T-helper 1 cell (primary cell): ENCODE data around the gene PLPP7.
A peak's percentile ranks its signal among the peaks of the same experiment; 100 is the strongest.
"Not testable (repeated sequence)": the region's sequence is repeated elsewhere in the genome, so short reads cannot be mapped to it uniquely, and the experiment has no call there.

Experiments used
- DNase-seq, 5 donors: peaks; one replicate each; pipeline ENCODE4 v3.0.0-alpha.2; 2012 to 2020

Gene PLPP7

DNA sequence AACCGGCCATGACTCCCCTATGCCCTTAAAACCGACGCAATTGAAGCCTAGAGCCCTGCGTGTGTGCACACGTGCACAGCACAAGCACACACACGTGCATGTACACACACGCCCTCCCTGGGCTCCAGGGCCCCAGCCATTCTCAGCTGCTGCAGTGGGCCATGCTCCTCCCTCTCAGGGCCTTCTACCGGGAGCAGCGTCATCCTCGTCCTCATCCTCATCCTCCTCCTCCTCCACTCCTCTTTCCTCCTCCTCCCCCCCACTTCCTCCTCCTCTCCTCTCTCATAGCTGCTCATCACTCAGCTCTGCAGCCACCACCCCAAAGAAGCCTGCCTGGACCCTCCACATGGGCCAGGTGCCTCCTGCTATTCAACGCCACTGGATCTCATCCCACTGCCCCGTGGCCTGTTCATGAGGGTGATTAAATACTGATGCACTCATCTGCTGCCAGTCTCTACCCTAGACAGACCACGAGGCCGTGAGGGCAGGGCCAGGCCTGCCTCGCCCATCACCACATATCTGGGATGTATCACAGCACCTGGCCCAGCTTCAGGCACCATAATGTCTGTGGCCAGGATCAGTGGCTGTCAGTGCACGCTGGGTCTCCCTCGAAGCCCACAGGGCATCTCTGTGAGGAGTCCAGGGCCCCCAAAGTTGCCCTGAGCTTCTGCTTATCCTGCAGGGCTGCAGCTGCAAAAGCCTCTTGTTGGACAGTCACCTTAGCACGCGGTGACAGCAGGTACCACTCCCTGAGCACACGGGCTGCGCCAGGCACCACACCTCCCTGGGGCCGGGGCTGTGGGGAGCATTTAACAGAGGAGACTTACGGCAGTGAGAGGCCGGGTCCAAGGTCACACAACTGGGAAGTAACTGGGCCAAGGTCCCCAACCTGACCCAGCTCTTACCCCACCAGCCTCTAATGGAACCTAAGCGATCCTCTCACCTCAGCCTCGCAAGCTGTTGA, 23.0 kb upstream of the PLPP7 start:
- peak in 2 of 5 donors; percentile 37 to 66 for DNase-seq

DNA sequence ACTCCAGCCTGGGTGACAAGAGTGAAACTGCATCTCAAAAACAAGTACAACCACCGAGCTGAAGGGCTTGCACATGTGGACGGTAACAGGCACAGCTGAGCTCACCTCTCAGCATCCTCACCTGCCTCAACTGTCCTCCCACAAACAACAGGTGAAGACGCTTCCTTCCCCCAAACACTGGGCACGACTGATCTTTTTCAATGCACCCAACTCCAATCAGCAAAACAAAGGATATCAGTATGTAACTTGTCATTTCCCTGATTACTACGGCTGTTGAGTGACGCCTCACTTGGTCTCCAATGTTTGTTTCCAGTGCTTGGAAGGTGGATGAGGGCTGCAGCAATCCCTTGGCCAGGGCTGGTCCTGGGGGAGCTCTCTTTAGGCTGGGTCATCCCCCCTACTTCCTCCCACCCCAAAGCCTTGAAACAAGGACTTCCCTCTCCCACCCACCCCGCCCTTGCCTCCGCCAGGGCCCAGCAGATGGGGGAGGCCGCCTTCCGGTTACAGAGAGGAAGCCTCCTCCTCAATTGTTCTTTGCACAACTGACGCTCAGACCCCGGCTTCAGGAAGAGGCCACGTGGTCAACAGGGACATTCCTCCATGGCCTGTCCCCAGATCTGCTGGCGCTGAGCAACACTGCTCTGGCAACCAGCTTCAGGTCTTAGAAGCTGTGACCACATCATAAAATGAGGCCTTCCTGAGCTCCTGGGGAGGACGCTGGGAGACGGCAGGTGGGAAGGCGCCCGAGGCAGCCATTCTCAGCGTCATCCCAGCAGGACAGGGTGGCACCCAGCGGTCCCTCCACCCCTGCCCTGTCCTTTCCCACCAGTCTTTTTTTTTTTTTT, 19.1 kb upstream of the PLPP7 start:
- DNase-seq: peak in 4 of 5 donors; percentile 31 to 71 (median 37)

DNA sequence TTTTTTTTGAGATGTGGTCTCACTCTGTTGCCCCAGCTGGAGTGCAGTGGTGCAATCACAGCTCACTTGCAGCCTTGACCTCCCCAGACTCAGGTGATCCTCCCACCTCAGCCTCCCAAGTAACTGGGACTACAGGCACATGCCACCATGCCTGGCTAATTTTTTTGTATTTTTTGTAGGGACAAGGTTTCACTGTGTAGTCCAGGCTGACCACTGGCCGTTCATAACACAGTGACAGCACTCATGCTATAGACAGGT, 18.6 kb upstream of the PLPP7 start:
- not testable (repeated sequence) for DNase-seq

DNA sequence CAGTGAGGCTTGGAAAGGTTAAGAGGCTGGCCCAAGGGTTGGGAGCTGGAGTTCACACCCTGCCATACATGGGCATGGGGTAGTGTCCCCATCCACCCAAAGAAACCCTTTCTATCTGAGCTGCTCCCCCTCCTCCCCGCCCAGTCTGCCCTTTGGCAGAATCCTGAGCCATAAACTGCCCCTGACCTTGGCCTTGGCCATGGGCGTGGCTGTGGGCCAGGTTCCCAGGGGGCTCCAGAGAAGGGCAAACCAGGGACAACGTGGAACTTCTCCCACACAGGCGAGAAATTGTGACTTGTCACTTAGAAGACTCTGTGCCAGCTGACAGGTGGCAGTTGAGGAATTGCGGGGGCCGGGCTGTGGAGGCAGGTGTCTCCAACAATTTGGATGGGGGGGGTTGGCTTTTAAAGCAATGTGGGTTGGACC, 18.0 kb upstream of the PLPP7 start:
- no peak for DNase-seq

DNA sequence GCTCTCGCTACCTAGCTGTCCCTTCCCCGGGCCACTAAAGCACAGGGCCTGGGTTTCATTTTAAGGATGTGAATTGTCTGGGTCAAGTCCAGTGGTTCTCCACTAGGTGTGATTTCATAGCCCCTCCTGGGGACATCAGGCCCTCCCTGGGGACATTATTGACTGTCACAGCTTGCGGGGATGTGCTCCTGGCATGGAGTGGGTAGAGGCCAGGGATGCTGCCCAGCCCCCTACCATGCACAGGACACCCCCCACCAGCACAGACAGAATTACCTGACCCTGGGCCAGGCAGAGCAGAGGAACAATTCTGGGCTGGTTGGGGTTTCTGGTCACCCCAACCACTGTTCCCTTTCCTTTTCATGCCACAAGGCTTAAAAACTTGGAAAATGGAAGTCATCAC, 17.3 kb upstream of the PLPP7 start:
- DNase-seq: no peak

DNA sequence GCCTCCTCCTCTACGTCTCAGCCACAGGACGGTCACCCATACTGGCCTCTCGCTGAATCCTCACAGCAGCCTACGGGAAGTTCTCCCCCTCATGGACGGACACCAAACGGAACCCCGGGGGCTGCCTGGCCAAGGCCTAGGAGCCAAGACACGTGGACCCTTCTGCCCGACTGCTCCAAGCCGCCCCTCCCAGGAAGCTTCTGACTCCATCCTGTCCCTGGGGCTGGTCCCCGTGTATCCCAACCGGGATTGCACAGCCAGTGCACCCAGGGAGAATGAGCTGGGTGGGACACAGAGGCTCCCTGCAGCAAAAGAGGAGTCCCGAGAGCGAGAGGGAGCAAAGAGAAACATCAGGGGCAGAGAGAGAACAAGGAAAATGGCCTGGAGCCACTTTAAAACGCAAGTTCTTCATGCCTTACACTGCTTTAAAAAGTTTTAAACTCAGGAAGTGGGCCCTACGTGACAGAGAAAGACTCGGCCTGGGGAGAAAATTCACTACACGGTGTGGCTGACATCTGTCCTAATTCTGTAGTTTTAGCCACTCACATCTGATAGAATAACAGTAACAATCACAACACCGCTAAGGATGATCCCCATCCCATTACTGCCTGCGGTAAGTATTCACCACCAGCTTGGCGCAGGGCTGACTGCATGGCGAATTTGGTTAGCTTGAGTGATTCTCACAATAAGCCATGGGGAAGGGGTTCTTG, 16.2 kb upstream of the PLPP7 start:
- DNase-seq: no peak

DNA sequence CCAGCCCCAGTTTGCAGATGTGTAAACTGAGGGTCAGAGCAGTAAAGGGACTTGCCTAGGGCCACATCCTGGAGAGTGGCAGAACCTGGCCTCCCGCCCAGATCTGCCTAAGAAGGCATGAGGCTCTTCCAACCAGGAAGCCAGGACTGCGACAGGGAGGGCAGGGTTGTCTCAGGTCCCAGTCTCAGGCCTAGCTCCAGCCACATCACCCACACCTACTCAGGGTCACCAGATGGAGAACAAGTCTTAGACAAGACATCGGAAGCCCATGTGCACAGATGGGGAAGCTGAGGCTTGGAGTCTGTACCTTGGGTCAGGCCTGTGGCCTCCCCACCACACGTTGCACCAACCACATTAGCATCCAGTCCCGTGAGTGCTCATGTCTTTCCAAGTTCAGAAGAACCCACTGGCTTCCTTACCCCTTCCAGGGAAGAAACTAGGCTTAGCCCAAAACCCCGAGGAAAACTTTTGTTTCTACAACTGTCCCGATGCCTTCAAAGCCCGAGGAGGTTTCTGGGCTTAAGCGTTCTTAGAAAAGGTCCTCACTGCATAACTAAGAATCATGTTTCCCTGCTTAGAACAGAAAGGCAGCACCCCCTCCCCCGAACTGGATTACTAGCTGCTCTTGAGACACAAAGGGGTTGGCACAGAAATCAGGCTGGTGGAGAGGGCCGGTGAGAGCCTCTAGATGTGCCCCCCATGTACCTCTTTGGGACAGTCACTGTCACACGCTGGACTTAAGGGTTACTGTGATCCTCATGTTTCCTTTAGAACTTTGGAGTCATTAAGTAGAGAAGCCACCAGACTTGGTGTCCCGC, 15.5 kb upstream of the PLPP7 start:
- peak in 1 of 5 donors; percentile 35 for DNase-seq

DNA sequence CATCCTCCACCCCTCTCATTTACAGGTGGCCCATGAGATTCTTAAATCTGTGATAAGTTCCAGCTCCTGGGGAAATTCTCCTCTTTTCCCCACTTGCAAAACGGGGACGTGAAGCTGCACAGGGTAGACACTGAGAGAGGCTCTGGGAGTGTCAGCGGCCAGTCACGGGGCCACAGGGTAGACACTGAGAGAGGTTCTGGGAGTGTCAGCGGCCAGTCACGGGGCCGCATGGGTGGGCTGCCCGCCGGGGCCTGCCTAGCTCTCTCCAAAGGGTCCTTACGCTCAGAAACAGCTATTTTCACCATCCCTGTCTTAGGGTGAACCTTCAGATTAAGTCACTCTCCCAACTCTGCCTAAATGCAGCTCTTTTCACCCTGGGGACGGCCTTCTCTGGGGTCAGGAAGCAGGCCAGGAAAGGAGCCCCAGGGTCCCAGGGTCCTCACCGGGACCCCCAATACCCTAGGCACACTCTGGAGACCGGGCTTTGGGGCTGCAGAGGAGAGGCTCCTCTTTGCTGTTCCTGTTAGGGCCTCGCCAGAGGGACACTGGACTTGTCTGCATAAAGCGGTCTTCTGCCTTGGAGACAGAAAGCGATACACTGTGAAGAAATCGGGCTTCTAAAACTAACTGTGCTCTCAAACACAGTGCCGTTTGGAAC, 14.7 kb upstream of the PLPP7 start:
- peak in 1 of 5 donors; percentile 36 for DNase-seq

DNA sequence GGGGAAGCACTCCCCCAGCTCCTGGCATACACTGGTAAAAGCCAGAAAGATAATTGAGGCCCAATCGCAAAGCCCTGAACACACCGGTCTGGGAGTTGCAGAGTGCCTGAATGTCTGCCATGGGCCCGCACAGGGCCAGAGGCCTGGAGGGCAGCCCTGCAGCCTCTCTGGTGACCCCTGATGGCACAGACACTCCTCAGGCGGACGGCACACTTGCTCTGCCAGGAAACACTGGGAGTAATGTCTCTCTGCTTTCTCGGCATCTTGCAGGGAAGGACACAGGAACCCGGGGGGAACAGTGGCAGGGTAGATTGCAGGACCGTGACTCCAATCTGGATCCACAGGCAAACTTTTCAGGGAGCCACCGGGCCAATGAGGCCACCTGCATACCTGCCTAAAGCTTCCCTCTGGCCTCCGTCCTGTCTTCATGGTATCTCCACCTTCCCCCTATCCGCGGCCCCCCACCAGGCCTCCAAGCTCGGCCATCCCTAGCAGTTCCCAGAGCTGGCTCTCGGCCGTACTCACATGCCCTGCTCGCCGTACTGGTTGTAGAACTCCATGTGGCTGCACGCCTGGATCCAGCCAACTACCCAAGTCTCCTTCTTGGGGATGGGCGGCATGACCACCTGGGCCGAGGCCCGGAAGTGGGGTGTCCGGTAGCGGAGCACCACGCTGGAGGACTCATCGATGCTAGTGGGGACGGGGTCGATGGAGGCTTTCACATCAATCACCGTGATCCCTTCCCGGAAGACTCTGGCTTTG, 14.0 kb upstream of the PLPP7 start:
- DNase-seq: peak in 1 of 5 donors; percentile 51

DNA sequence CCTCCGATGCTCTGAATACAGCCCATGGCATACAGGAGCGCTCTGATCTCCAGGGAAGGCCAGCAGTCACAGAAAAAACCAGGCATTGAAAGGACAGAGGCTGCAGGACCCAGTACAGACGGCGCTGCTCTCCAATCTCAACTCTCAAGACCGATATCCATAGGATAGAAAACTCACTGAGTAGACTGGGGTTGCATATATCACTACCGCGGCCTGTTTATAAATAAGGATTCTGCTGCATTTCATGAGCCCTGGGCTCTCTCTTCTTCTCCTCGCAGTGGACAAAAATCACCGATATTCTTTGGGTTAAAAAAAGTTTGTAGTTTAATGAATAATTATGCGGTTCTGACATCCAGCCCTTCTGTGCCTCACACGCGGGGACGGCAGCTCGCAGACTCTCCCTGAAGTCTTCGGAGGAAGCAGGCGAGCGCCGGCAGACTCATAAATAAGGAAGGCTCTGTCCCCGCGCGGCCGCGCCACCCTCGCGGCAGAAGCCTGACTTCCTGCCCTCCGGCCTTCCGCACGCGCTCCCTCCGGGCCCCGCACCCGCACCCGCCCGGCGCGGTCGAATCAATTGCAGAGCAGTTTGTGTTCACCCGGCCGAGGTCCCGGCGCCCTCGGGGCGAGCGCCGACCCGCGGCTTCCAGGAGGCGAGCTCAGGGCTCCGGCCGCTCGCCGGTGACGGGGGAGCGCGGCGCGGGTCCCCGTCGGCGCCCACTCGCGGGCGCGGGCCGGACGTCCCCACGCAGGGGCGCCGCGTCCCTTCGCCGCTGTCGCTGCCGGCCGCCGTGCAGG, 13.2 kb upstream of the PLPP7 start, which contains the start of gene FAM78A:
Gene FAM78A (minus strand): TSS at position 417 of the 795 bp plus-strand sequence. CDS start 331 bp downstream, at position 86.
- peak in 2 of 5 donors; percentile 38 to 64 for DNase-seq

DNA sequence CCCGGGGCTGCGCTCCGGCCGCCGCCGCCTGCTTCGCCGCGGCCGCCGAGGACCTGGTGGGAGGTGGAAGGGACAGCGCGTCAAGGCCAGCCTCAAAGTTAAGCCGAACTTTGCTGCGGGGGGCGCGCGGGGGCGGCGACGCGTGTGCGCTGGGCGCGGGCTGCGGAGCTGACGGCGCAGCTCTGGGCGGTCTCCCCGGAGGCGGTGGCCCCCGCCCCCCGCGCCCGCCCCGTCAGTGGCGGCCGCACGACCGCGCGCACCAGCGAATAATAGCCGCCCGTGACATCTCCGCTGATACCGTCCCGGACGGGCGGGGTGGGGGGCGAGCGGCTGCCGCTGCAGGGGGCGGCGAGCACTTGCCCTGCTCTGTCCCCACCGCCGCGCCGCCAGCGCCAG, 12.6 kb upstream of the PLPP7 start:
- DNase-seq: peak in 2 of 5 donors; percentile 41 to 54

DNA sequence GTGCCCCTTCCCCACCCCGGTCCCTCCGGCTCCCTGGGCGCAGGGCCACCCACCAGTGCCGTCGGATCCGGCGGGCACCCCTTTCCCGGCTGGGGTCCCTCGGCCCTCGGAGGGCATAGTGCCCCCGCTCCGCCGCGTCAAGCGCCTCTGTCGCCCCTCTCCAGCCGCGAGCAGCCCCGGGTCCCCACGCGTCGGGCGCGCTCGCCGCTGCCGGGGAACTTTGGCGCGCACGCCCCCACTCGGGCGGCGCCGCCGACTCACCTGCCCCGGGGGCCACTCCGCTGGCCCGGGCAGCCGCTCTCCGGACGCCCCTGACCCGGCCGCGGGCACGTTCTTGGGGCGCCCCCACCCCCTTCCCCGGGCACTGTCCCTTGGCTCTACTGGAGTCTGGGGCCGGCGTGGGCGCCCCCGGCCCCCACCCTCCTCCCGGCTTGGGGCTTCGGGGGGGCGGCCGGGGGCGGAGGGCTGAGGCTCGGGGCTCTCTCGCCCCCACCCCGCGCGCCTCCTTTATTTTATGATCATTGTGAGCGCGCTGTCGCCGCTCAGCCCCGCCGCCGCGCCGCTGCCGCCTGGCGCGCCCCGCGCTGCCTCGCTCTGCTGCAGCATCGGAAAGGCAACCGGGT, 12.1 kb upstream of the PLPP7 start:
- DNase-seq: peak in 1 of 5 donors; percentile 37

DNA sequence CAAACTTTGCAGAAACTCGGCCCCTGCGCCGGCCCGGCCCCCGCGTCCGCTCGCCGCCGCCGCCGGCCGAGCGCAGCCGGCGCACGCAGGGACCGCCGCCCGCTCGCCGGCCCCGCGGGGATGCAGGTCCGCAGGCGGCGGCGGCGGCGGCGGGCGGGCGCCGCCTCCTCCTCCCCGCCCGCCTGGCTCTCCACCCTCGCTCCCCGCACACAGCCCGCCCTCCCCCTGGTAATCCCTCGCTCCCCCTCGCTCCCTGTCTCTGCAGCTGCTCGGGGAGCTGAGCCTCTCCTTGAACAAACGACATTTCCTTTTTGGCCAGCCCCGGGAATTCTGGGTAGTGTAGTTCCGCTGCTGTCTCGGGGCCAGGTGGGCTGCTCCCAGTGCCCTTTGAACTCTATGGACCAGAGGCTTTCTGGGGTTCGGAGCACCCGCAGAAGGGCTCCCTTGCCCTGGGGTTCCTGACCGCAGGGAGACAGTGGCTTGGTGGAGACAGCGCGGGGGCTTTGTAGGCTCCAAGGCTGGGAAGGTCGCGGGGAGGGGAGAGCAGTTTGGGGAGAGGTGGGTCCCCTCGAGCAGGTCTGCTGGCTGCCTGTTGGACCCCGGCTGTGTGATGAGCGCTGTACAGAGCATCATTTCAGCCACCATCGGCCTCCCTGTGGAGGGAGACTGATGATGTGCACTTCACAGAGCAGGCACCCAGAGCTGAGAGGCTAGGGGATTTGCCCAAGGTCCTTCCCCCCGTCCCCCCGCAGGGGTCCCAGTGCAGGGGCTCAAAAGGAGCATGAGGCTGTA, 11.4 kb upstream of the PLPP7 start:
- peak; percentile 53 to 84 (median 65) for DNase-seq

DNA sequence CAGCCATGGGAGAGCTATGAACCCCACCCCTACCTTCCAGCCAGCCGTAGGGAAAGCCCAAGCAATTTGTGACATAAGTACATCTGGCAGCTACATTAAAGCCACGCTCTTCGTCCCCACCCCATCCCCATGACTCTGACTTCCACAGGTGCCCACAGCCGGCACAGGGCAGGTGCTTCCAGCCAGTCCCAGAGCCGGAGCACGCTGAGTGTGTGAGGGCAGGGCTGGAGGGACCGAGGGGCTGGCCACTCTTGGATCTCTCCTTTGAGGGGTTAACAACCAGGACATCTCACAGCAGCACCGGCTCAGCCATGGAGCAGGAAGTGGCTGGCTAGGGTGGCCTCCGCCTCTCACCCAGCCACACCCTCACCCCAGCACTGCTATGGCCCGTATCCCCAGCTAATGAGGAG, 10.8 kb upstream of the PLPP7 start:
- peak in 3 of 5 donors; percentile 20 to 67 (median 25) for DNase-seq

DNA sequence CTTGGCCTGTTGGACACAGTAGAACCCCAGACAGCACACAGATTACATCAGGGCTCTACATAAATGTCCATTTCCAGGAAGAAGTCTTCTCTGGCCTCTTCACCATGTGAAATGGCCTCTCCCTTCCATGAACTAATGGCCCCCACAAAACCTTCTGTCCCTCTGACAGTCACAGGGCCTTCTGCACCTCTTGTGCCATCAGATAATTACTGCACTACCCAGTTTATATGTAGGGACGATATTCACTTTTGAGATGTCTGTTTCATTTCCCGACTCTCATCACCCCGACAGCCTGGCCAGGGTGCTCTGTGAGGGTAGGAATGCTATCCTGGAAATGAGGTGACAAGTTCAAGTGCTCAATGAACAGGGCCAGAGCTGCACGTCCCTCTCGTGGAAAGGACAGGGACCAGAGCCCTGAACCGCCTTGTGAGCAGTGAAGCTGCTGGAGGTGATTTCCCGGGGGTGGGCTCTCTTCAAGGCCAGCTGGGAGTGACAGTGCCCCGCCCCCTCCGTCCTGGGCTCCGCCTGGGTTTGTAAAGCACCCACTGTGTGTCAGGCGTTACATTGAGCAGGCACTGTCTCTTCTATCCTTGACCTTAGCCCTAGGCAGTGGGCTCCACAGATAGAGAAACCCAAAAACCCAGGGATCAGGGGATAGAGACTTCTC, 10.2 kb upstream of the PLPP7 start:
- DNase-seq: no peak

DNA sequence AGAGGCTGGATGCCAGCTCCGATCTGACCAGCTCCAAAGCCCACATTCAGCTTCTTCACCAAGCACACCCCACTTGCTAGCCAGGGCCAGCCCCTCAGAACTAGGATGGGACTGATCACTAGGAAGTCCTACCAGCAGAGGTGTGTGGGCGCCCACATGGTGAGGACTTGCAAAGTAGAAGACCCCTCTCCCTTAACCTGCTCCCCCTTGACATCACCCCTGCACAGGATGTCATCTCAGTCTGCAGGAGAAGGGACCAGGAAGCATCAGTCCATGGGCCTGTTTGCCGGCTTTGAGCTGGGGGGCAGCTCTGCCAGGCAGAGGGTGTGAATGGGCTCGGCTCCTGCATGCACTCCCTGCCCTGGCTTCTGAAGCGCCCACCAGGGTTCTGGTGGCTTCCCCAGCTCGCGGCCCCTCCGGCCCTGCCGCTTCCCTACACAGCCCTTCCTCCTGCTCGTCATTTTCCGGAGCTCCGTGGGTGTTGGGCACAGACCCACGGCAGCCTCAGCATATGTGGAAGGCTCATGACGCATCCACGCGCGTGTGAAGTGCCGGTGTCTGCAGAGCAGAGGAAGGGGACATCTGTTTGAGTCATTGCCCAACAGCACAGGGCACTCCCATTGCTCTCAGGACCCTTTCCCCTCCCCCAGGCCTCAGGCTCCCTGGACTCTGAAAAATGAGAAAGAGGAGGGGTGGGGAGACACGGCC, 9.5 kb upstream of the PLPP7 start:
- DNase-seq: no peak

DNA sequence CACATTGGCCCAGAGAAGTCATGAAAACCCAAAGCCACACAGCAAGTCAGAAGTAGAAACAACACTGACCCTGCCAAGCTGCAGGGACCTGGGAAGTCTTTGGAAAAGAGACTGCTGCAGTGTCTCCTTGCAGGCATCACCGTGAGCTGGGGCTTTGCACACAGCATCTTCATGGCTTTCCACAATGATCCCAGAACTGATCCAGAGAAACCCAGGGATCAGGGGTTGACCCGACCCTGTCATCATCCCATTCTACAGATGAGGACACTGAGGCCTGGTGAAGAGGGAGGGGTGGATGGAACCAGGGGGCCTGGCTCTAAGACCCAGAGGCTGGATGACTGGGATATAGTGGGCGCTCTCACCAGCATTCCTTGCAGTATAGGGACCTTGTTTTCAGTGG, 8.9 kb upstream of the PLPP7 start:
- DNase-seq: no peak
